Measurements from ENCODE around the gene KIF25.

Gene KIF25

GRCh38 chr6:168053086-168053956 is 55.9 kb downstream of the KIF25 start:
- no peak for DNase-seq

GRCh38 chr6:168053957-168054471 is 56.5 kb downstream of the KIF25 start:
- DNase-seq, result no peak

GRCh38 chr6:168054765-168055560 is 57.5 kb downstream of the KIF25 start:
- no peak for DNase-seq

GRCh38 chr6:168055696-168056489 is 58.4 kb downstream of the KIF25 start:
- no peak for DNase-seq

GRCh38 chr6:168056892-168057527 is 59.5 kb downstream of the KIF25 start:
- no peak for DNase-seq

GRCh38 chr6:168057836-168058235 is 60.4 kb downstream of the KIF25 start:
- no peak for DNase-seq

DNA sequence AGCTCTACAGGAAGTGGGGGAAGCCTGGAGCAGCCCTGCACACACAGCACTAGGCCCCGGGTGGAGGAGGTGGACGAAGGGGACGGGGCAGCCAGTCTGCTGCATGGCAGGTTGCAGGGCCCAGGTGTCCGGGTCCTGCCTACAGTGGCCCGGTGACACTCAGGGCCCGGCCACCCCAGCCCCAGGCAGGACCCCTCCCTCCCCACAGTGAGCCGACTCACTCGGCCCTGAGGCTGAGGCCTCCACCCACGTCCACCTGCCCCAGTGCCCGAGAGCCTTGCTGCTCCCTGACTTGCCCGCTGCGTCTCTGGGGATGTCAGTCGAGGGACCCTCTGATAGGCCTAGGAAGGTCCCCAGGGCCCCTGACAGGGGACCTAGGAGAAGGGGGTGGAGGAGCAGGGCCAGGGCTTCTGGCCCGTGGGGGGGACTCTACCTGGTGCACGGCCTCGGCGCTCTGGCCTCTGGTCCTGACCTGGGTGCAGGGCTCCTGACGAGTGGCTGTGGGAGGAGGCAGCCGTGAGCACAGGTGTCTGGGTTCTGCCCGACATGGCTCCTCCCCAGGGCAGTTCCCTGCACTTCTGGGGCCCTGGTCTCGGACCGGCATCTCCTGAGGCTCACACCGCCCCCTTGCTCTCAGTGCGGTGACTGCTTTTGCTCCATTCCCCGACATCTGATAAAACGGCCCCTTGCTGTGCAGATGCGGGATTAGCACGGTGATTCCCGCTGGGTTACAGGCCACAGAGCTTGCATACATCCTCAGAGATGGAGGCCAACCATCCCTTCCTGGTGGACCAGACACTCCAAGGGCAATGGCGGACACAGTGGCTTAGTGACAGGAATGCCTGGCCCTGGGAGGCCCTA is 61.5 kb downstream of the KIF25 start:
- no peak for DNase-seq

- no peak for DNase-seq
These were observed 63.1 kb downstream of the KIF25 start for GRCh38 chr6:168060521-168060931.

- DNase-seq, result peak; percentile 75 to 90
These were observed 64.1 kb downstream of the KIF25 start for GRCh38 chr6:168061269-168062210.

GRCh38 chr6:168062346-168063289 is 65.1 kb downstream of the KIF25 start:
- no peak for DNase-seq

DNA sequence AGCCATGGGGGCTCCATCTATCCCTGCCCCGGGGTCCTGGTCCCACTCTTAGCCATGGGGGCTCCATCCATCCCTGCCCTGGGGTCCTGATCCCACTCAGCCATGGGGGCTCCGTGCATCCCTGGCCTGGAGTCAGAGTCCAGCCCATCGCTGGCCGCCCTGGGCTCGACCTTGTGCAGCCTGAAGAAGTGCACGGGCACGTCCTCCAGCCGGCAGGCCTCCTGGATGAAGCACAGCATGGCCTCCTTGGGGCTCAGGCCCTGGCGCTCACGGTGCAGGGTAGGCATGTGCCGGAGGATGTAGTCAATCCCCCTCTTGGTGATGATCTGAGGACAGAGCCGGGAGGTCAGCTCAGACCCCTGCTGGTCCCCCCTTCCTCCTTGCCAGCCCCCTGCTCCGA is 66.0 kb downstream of the KIF25 start:
- no peak for DNase-seq

GRCh38 chr6:168064226-168064807 is 66.8 kb downstream of the KIF25 start:
- no peak for DNase-seq

GRCh38 chr6:168067081-168067759 is 69.7 kb downstream of the KIF25 start:
- DNase-seq, result no peak

DNA sequence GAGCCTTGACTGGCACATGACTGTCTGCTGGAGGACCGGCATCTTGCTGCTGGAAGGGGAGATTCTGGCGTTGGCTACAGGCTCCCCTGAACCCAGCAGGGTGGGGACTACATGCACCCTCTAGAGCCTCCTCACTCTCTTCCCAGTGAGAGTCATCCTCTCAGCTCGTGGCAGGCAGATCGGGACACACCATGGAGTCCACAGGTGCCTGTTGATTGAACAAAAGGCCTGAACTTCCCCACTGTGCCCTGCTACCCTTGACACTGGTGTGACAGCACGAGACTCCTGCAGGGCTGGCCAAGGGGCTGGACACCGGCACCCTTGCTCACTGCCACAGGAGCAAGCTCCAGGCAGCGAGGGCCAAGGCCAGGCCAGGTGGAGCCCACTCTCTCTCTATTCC is 73.3 kb downstream of the KIF25 start:
- DNase-seq, result no peak

- DNase-seq, result no peak
These were observed 74.1 kb downstream of the KIF25 start for GRCh38 chr6:168071620-168072019.

GRCh38 chr6:168072261-168072660 is 74.8 kb downstream of the KIF25 start:
- DNase-seq, result no peak

GRCh38 chr6:168072730-168073129 is 75.3 kb downstream of the KIF25 start:
- DNase-seq, result no peak
